Measurements from ENCODE around the gene FMN2.

GRCh38 chr1:240491796-240492195 is 400.1 kb downstream of the FMN2 start:
- TF ChIP-seq CTCF (IDR thresholded peaks at IDR 0.05; ENCODE audit: low read depth, low read length, poor library complexity, severe bottlenecking) (no peak), EZH2phosphoT487 (IDR thresholded peaks at IDR 0.05; ENCODE audit: borderline replicate concordance, low read length) (no peak)

Measured in DOHH2 (cell line).